Adipose tissue (tissue), 3 donors: ENCODE measurements around the gene SLC6A3. TPM values are rescaled to one million over a fixed set of nuclear protein-coding genes. Genes with fewer than 3 reads are reported as not detected.

Experiments used
- H3K27ac ChIP-seq: one replicate; pipeline ENCODE4 v1.5.1; 2013; ENCODE audit warnings: low read depth, low read length
- WGBS, 3 donors: extraction: QIAGEN DNeasy Blood & Tissue Kit; methylation state at CpG; one replicate each; pipeline ENCODE4 v1.1.7; 2013; 5-methylcytosine and 5-hydroxymethylcytosine counted together
- polyA plus RNA-seq, 3 donors: library from polyadenylated mRNA; stranded (reverse); fragments of 200-250 nt; gene quantifications; one replicate each; pipeline ENCODE4 v1.2.3, GENCODE V29; 2013
- donor health status: healthy with polysubstance abuse.
- donor health status: Bipolar disorder and iron deficiency.
- donor health status: healthy.

Gene SLC6A3
- polyA plus RNA-seq, 3 donors, result 0.06 to 0.15 TPM; not detected in 1

DNA sequence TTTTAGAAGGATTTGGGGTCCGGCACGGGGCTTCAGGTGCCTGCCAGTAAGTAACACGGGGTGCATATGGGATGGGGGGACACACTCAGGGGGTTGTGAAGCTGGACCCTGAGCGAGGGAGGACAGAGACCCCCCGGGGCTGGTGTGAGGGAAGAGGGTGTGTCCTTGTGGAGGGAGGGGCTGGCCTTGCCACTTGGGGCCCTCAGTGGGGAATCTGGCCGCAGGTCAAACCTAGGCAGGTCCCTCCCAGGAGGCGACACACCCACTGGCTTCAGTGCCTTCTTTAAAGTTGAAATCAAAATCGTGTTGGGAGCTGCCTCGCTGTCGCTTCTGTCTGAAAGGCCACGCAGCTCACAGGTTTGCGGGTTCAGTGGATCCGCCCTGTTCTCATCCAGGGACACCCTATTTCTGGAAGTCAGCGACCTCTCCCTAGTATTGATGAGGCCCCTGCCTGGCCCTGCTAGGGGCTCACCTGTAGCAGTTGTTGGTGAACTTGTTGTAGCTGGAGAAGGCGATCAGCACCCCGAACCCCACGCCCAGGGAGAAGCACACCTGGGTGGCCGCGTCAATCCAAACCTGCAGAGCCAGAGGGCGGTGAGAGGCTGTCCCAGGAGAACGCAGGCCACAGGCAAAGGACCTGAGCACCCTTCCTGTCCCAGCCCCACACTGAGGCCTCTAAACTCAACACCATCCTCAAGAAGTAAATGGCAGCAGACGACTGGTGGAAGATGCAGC is 29.4 kb downstream of the SLC6A3 start:
- 68 to 81% (median 76%) methylated on average over 22 of the region's 22 CpGs for WGBS, 3 donors
- H3K27ac ChIP-seq, result no peak overlapping the region

DNA sequence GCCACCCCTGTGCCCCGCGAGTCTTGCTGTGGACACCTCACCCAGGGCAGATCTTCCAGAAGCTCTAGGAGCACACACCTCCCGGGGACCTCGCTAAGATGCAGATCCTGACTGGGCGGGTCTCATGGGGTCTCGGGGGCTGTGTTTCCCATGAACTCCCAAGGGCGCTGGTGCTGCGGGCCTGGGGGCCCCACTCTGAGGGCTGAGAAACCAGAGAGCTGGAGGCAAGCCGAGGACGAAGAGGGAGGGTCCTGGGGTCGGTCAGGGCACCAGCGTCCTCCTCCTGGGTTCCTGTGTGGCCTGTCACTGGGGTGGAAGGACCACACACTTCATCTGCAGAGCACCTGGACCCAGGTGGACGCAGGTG is 30.2 kb downstream of the SLC6A3 start:
- no peak overlapping the region for H3K27ac ChIP-seq
- 70 to 78% (median 75%) methylated on average over 13 of the region's 13 CpGs for WGBS, 3 donors

DNA sequence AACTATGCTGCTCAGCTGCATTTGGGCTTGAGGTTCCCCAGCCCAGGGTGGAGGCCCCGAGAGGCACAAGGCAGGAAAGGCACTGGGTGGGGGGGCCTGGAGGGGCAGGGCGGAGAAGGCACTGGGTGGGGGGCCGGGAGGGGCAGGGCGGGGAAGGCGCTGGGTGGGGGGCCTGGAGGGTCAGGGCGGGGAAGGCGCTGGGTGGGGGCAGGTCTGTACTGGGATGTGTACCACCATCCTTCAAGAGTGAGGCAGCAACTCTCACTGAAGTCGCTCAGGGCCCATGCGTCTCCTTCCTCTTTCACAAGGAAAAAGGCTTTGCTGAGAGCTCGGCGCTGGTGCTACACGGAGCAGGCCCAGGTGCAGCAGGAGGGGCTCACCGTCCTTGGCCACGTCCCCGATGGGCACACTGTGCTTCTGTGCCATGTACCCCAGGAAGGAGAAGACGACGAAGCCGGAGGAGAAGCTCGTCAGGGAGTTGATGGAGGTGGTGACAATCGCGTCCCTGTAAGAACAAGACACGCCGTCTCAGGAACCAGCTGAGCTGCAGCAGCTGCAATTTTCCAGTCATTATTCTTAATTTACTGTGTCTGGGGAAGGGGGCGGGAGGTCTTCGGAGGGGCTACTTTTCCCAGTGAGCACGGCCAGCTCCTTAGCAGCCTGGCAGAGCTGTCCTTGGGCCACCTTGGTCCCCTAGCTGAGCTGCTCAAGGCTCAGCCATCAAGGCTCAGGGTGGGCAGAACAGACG is 30.8 kb downstream of the SLC6A3 start:
- 54 to 64% (median 56%) methylated on average over 27 of the region's 27 CpGs for WGBS, 3 donors
- H3K27ac ChIP-seq, result no peak overlapping the region

DNA sequence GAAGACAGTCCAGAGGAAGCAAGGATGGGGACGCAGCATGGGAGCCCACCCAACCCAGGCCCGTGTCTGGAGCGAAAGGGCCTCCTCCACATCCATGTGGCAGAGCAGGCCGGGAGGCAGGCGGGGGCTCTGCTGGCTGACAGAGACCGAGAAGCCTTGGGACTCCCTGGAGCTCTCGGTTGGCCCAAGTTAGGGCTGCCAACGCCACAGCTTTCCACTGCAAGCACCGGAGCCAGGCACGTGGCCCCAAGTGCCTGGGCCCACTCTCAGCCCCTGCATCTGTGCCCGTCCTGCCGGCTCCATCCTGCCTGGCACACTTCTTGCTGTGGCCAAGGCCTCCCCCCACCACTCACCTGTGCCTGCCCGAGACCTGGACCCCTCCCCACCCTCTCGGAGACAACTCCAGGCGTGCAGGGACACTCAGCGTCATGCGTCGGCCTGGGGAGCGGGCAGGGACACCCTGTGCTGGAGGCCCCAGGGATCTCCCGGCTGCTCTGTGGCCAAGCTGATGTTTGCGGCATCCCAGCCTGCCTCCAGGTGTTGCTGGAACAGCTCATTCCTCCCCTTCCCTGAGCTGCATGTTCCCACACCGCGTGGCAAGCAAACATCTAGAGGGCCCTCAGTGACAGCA is 31.5 kb downstream of the SLC6A3 start:
- 63 to 78% (median 77%) methylated on average over 21 to 23 of the region's 23 CpGs for WGBS, 3 donors
- no peak overlapping the region for H3K27ac ChIP-seq

DNA sequence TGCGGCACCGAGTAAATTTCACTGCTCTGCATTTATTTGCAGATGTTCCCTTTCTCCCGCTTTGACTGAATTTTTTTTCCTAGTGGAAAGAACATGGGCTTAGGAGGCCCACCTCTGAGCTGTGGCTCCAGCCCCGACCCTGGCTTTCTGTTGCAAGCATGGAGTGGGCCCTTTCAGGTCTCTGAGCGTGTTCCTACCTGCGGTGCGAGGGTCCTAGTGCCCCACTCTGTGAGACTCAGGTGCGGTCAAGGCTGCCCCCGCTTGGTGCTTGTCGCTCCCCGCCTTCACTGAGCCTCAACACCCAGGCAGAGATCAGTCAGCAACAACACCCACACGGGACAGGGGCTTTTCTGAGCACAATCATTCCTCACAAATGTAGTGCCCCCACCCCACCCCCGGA is 32.0 kb downstream of the SLC6A3 start:
- 48 to 56% (median 54%) methylated on average over 13 of the region's 13 CpGs for WGBS, 3 donors
- H3K27ac ChIP-seq, result no peak overlapping the region

DNA sequence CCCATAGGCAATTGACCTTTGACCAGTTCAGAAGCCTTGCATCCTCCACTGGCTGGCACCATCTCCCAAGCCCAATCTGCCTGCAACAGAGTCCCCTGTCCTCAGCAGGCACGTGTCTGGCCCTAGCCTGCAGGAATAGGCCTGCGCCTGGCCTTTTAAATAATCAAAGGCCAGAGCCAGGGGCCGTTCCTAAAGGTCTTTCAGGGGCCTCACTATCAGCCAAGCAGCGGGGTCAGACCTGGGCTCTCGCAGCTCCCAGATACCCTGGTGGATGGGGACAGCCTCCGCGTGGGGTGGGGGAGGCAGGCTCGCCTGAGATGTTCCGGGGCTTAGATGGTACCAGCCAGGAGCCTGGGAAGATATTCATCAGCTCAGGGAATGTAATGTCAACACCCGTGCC is 32.6 kb downstream of the SLC6A3 start:
- no peak overlapping the region for H3K27ac ChIP-seq
- WGBS, 3 donors, result 45 to 54% (median 49%) methylated on average over 10 of the region's 10 CpGs

DNA sequence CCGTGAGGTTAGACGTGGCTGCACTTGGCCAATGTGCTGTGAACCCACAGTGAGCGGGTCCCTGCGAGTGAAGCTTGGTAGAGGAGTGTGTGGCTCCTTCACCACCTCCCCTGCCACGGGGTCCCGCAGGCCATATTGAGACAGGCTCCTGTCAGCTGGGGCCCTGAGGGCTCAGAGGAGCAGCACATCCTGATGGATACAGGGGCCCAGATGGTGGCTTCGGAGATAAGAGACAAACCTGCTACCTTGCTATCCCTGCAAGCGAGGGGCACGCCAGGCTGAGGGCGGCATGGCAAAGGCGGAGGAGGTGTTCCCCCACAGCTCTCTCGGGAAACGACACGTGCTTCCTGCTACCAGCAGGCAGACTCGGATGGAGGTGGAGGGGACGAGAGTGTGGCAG is 33.1 kb downstream of the SLC6A3 start:
- no peak overlapping the region for H3K27ac ChIP-seq
- 44 to 50% (median 48%) methylated on average over 16 of the region's 16 CpGs for WGBS, 3 donors

DNA sequence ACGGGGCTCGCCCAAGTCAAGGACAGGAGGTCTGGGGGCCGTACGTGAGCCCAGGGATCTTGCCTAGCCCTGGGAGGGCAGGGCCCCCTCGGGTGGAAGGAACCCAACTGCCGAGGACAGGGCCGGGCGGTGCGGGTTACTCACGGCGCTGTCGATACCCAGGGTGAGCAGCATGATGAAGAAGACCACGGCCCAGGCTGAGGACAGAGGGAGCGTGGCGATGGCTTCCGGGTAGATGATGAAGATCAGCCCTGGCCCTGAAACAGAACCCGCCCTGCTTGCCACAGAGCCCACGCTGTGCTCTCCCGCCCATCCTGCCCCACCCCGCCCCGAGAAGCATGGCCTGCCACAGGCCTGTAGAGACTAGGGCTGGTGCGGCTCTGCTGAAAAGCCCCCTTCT is 34.1 kb downstream of the SLC6A3 start:
- no peak overlapping the region for H3K27ac ChIP-seq
- WGBS, 3 donors, result 84 to 90% (median 89%) methylated on average over 22 of the region's 22 CpGs

DNA sequence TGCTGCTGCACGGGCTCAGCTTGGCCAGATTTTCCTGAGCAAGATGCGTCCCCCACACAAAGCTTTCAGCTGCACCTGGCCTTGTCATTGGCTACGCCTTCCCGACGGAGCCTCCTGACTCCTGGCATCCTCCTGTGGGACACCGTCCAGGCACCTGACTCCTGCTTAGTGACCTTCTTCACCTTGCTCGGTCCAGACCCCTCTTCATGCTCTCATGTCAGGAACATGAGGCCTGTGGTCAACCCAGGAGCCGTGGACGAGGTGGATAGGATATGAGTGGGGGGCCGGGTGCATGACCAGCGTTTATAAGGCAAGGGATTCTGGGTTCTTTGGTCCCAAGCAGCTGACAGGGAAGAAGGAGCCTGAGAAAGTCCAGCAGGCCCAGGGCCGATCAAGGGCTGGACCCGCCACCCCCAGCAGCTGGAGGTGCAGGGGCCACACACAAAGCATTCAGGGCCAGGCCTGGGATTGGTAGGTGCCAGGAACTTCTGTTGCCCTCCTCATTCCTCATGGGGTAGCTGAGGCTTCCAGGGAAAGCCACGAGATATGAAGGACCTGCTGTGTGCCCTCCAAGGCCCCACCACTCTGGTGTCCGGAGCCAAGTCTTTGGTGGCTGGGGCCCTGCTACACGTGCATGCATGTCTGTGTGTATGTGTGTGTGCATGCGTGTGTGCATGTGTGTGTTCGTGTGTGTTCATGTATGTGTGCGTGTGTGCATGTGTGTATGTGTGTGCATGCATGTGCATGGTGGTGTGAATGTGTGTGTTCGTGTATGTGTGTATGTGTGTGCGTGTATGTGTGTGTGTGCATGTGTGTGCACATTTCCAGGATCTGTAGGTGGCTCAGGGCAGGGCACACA is 34.9 kb downstream of the SLC6A3 start:
- 78 to 86% (median 85%) methylated on average over 21 of the region's 21 CpGs for whole genome bisulfite sequencing, 3 donors
- H3K27ac ChIP-seq, result no peak overlapping the region

DNA sequence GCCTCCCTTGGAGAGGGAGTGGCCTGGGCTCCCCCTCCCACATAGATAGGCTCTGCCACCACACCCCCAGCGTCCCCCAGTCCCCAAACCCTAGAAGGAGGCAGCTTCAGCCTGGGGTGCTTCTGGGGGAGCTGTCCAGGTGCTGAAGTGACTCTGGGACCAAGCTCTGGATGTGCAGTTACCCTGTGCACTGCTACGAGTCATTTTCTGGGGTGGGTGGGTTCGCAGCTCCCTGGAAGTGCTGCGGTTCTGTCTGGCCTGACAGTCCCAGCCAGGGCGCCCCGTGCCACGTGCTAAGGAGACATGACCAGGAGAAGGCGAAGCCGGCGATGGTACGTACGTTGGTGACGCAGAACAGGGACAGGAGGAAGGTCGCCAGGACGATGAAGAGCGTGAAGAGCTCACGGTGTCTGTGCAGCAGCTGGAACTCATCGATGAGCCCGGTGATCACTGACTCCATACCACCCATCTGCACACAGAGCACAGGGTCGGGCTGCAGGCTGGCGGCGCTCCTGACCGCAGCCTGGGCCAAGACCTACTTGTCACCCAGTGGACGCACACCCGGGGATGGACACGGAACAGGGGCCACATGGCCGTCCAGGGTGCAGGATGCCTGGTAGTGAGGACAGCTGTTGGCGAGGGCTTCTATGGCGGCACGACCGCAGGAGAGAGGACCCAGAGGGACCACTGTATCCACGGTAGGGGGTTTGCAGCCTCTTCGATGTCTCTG is 35.7 kb downstream of the SLC6A3 start:
- no peak overlapping the region for H3K27ac ChIP-seq
- 65 to 71% (median 66%) methylated on average over 33 of the region's 33 CpGs for WGBS, 3 donors

DNA sequence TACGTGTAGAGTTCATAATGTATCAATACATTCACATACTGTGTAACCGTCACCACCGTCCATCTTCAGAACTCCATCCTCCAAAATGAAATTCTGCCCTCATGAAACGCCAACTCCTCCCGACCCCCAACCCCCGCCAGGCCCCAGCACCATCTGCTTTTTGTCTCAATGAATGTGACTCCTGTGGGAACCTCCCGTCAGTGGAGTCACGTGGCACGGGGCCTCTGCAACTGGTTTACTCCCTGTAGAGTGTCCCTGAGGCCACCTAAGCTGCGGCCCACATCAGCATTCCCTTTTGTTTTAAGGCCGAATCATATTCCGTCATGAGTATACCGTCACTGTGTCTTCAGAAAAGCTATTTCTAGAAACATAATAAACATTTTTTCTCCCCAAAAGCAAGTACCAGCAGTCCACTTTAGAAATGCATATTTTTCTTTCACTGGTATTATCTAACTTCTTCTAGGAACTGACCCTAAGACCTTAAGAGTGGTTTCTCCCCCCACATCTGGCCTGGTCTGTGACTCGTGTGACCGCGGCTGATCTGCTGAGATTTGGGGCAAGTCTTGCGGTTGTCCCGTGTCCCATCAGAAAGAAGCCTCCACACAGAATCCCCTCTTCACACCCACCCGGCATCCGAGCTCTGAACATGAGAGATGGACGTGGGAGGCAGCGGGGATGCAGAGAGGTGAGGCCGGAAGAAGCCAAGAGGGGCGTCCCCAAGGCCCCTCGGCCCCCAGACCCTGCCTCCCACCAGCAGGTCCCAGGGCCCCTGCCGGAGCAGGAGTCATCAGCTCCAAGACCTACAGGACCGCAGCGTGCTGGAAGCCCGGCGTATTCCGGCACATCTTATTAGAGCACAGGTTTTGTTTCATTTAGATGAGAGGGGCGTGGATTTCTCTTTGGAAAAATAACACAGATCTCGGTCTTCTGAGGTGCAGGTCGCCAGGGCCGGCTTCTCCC is 38.3 kb downstream of the SLC6A3 start:
- no peak overlapping the region for H3K27ac ChIP-seq
- 65 to 73% (median 71%) methylated on average over 35 of the region's 35 CpGs for WGBS, 3 donors

DNA sequence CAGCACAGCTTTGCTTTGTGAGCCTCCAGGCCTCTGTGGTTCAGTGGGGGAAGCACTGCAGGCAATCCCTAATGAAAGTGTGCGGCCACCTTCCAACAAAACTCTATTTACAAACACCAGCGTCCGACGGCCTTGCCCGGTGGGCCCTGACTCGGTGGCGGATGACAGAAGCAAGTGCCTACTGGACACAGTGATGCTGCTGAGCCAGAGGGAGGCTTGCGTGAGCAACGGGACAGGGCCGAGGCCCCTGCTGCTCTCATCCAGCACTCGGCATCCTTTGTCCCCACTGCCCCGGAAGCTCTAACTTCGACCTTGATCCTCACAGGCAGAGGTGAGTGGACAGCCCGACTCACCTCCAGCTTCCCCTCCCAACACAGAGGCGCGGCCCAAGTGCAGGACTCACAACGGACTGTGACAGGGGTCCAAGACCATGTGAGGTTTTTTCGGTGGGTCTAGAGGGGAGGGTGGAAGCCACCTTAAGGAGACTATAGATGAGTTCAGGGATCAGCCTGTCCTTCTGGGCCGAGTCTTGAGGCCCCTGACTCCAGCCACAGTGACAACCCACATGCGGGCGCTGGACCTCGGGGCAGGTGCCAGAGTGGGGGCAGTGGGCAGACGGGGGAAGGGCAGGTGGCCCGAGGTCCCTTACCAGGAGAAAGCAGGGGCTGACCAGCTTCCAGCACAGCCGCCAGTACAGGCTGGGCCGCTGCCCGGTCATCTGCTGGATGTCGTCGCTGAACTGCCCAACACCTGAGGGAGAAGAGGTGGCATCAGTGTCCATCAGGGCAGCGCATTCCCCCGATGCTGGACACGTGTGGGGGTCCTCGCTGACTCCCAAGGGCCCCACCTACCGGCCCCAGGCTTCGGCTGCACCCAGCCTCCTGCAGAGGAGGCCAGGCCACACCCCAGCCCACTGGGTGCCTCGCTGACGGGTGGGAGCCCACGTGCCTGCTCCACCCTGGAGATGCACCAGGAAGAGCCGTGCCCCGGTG is 39.4 kb downstream of the SLC6A3 start:
- WGBS, 3 donors, result 76 to 88% (median 85%) methylated on average over 33 to 40 of the region's 40 CpGs
- no peak overlapping the region for H3K27ac ChIP-seq

DNA sequence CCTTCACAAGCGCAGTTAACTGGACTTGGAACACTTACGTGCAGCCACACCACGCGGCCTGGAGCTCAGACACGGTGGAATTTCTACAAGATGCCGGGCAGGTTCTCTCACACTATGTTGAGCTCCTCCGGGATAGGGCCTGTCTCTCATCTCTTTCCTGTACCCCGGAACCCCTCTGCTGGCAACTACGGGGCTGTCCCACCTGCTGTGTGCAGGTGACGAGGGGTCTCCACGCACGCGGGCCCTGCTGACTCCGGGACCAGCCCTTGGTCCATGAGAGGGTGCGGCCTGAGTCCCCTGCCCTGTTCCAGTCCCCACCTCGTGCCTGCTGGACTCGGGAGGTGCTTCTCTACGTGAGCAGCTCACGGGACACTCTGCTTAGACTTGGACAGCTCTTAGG is 40.1 kb downstream of the SLC6A3 start:
- WGBS, 3 donors, result 68 to 80% (median 78%) methylated on average over 19 of the region's 19 CpGs
- no peak overlapping the region for H3K27ac ChIP-seq

DNA sequence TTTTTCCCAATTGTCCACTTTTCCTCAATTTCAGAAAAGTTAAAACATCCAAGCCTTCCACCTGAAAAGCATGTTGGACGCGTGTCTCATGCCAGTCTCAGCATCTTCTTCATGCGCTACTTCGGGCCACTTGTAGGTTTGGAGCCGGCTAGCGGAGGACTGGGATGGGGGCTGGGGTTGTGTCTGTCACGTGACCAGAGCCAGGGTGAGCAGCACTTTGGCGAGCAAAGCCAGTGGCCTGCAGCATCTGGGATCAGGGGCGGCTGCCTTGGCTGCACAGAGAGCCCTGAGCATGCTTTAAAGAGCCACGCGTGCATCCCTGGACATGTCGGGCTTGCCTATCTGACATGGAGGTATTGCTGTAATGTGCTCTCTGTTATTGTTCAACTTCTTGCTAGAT is 41.2 kb downstream of the SLC6A3 start:
- 55 to 70% (median 66%) methylated on average over 12 of the region's 12 CpGs for WGBS, 3 donors
- H3K27ac ChIP-seq, result no peak overlapping the region

DNA sequence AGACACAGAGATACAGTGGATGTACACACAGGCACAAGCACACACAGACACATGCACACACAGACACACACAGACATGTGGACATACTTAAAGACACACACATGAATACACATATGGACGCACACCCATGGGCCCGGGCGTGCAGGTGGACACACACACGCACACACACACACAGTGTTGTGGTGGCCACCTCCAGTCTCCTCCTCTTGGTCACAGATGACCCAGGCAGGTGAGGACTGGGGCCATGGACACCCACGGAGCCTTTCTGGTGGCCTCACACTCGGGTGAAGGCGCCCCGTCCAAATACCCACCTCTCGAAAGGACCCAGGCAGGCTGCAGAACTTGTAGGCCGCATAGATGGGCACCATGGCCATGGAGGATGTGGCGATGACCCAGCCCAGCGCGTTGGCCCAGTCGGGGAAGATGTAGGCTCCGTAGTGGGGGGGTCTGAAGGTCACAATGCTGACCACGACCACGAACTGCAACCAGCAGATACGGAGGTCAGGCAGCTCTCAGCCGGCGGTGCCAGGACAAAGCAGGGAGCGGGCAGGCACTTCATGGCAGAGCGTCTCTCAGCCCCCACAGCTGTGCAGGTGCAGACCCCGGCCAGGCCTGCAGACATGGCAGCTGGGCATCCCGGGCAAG is 42.5 kb downstream of the SLC6A3 start:
- WGBS, 3 donors, result 80 to 91% (median 89%) methylated on average over 24 of the region's 24 CpGs

More for the DNA sequence above, 42.5 kb downstream of the SLC6A3 start:
- H3K27ac ChIP-seq, result no peak overlapping the region
